Measurements from ENCODE around the gene POR. TPM values are rescaled to one million over a fixed set of nuclear protein-coding genes. Genes with fewer than 3 reads are reported as not detected.
A peak's percentile ranks its signal among the peaks of the same experiment; 100 is the strongest.

Gene POR
- total and polyA plus RNA-seq, 2 of the 8 experiments (the other 6 are each of a cell fraction or from before 2014, with no cell fraction given), result 98.7 to 144 TPM

GRCh38 chr7:75866489-75867389 is 48.2 kb upstream of the POR start:
- Histone ChIP-seq H4K20me1 (replicated peaks in 1 of 2; ENCODE audit: control insufficient read depth in 1 of 2, insufficient read depth in 2 of 2, low read length in 2 of 2) (no peaks in the 10 kb centered on the region), H3K9ac (replicated peaks in 1 of 4; ENCODE audit: extremely low read depth in 1 of 4, low read depth in 3 of 4, low read length in 3 of 4) (no peak overlapping the region; a peak in 2 of 7 replicates), H2BK12ac (ENCODE audit: low read depth, low read length) (peak overlapping the region; percentile 45; the same call in 1 of the 2 replicates), H3K18ac (ENCODE audit: extremely low read depth, low read length) (no peak overlapping the region), H3K79me1 (ENCODE audit: low read depth, low read length) (no peaks in the 10 kb centered on the region), H3K36me3 (ENCODE audit: control insufficient read depth in 2 of 4, insufficient read depth in 4 of 4, low read length in 3 of 4) (no peaks in the 10 kb centered on the region), H2BK15ac (ENCODE audit: low read length) (peak overlapping the region; percentile 29), H2AK5ac (ENCODE audit: low read depth, low read length) (0 out of 2 replicates have a peak overlapping the region, but pooled peaks have one; percentile 75), H3K27me3 (replicated peaks in 1 of 4; ENCODE audit: control insufficient read depth in 3 of 4, extremely low read depth in 1 of 4, insufficient read depth in 3 of 4, low read length in 3 of 4) (no peaks in the 10 kb centered on the region), H3K79me2 (ENCODE audit: control insufficient read depth in 1 of 2, insufficient read depth in 2 of 2, low read length in 2 of 2) (no peaks in the 10 kb centered on the region), H4K5ac (ENCODE audit: insufficient read length, low read depth, low read length) (no peak overlapping the region), H4K91ac (replicated peaks; ENCODE audit: insufficient read length, low read length) (peak overlapping the region; percentile 17), H4K8ac (ENCODE audit: extremely low read depth, insufficient read depth, low read length) (no peak overlapping the region; the same call in 1 of the 2 replicates), H2AFZ (ENCODE audit: low read length) (peak overlapping the region; percentile 75), H3K56ac (replicated peaks; ENCODE audit: insufficient read length, low read depth, low read length) (no peak overlapping the region), H2BK5ac (ENCODE audit: low read depth, low read length) (peak overlapping the region; percentile 30; the same call in 1 of the 2 replicates), H3K4me1 (replicated peaks in 1 of 4; ENCODE audit: control insufficient read depth in 3 of 4, insufficient read depth in 4 of 4, low read length in 3 of 4) (peaks cover 0 to 3% (median 2%) of the 10 kb centered on the region in 4 experiments; a peak in 3 of 7 replicates), H2BK120ac (replicated peaks; ENCODE audit: low read depth, low read length) (peak overlapping the region; percentile 87), H3K4me3 (ENCODE audit: extremely low read depth in 1 of 4, insufficient read depth in 2 of 4, low read depth in 3 of 4, low read length in 4 of 4) (no peak overlapping the region), H3K9me3 (ENCODE audit: insufficient read depth in 2 of 2, low read depth in 1 of 2, low read length in 1 of 2) (no peaks in the 10 kb centered on the region), H3K4ac (replicated peaks; ENCODE audit: insufficient read length, low read depth, low read length) (peak overlapping the region; percentile 19), H3K14ac (ENCODE audit: insufficient read length) (no peak overlapping the region), H3K27ac (ENCODE audit: low read depth, low read length) (no peak overlapping the region), H3K4me2 (ENCODE audit: insufficient read depth in 1 of 2, low read depth in 2 of 2, low read length in 2 of 2) (no peak overlapping the region), H3K23ac (ENCODE audit: insufficient read length) (no peak overlapping the region), H3K23me2 (ENCODE audit: low read depth, low read length) (no peaks in the 10 kb centered on the region), H2BK20ac (ENCODE audit: low read length) (no peak overlapping the region)
- FAIRE-seq, result no peak
- CTCF ChIA-PET (ENCODE audit: partially characterized antibody), result interaction anchor here (0.6 to 4.3 kb wide), 32 partner anchors 8 to 395 kb away, joined by 3 to 57 read pairs (median 4); partner anchors contain the start of gene RHBDD2
- peak in 1 of 2 experiments; percentile 71 for DNase-seq (ENCODE audit: low read depth in 1 of 2, low spot score in 2 of 2)
- 66% methylated on average over 19 of the region's 19 CpGs; no CpG with 5 or more reads in 1 of the 2 experiments for WGBS, 2 experiments (ENCODE audit: extremely low coverage in 1 of 2, insufficient coverage in 1 of 2, insufficient read length in 1 of 2, insufficient replicate concordance in 2 of 2, low coverage in 1 of 2, low lambda C conversion rate in 2 of 2, missing lambda C conversion rate in 1 of 2)
- POLR2A ChIA-PET (ENCODE audit: partially characterized antibody), result interaction anchor here (0.7 to 1.5 kb wide), 3 partner anchors 13 to 101 kb away, joined by 3 to 6 read pairs (median 4); partner anchors contain the start of gene RHBDD2
- TF ChIP-seq, protein P1, sequence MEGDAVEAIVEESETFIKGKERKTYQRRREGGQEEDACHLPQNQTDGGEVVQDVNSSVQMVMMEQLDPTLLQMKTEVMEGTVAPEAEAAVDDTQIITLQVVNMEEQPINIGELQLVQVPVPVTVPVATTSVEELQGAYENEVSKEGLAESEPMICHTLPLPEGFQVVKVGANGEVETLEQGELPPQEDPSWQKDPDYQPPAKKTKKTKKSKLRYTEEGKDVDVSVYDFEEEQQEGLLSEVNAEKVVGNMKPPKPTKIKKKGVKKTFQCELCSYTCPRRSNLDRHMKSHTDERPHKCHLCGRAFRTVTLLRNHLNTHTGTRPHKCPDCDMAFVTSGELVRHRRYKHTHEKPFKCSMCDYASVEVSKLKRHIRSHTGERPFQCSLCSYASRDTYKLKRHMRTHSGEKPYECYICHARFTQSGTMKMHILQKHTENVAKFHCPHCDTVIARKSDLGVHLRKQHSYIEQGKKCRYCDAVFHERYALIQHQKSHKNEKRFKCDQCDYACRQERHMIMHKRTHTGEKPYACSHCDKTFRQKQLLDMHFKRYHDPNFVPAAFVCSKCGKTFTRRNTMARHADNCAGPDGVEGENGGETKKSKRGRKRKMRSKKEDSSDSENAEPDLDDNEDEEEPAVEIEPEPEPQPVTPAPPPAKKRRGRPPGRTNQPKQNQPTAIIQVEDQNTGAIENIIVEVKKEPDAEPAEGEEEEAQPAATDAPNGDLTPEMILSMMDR (IDR thresholded peaks at IDR 0.05; ENCODE audit: control extremely low read depth in 1 of 3, insufficient read depth in 1 of 3, low read depth in 1 of 3, low read length in 3 of 3), result peak; percentile 94 to 99 (median 95)
- TF ChIP-seq RNF2 (IDR thresholded peaks at IDR 0.05; ENCODE audit: borderline replicate concordance, low read depth, low read length, missing control alignments, poor library complexity, severe bottlenecking), result no peak
- peak; percentile 25; the same call in 1 of the 2 replicates for TF ChIP-seq GABPA (IDR thresholded peaks at IDR 0.05; ENCODE audit: borderline replicate concordance, insufficient read depth, low read length)
- no peak for TF ChIP-seq TCF12 (IDR thresholded peaks at IDR 0.05; ENCODE audit: low read depth, low read length)
- no peak for TF ChIP-seq USF2 (IDR thresholded peaks at IDR 0.05; ENCODE audit: low read length)
- peak; percentile 76; the same call in 1 of the 2 replicates for TF ChIP-seq YY1 (IDR thresholded peaks at IDR 0.05; ENCODE audit: low read depth, low read length)
